Stimulated activated CD8-positive, alpha-beta memory T cell treated with anti-CD3 and anti-CD28 coated beads, Interleukin-15, amount 100 ng/mL, for 24 hours (primary cell): ENCODE results near the gene MPST.

ENCODE experiments used
- DNase-seq: peaks from one replicate; pipeline ENCODE4 v3.0.0-alpha.2; 2020; ENCODE audit warnings: low read depth

Gene MPST

DNA sequence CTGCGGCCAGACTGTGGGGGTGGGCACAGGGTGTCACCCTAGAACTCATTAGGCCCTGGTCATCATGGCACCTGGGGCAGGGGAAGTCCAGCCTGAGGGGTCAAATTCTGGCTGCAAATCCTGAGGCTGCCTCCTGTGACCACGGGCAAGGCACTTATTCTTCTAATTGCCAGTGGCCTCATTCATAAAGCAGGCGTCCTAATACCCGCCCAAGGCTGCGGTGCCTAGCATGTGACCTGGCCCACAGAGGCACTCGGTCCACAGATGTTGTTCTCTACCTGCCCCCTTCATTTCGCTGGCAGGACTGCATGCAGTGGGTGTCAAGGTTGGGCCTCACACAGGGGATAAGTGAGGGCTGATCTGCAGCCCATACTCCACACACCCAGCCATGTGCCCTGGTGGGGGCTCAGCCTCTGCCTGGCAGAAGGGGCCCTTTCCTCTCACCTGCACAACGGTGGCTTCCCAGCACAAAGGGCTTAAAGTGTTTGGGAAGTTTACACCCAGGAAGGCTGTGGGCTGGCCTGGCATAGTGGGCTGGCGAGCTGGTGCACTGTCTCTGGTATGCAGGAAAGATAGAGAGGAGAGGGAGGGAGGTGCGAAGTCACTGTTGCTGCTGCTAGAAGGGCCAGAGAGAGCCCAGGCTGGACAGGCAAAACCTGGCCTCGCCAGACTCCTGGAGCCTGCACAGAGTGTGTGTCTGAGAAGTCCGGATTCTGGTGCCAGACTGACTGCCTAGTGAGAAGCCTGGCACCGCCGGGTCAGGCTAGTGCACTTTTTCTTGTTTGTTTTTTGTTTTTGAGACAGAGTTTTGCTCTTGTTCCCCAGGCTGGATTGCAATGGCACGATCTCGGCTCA lies 3.2 kb downstream of the MPST start:
- DNase-seq = no peak

DNA sequence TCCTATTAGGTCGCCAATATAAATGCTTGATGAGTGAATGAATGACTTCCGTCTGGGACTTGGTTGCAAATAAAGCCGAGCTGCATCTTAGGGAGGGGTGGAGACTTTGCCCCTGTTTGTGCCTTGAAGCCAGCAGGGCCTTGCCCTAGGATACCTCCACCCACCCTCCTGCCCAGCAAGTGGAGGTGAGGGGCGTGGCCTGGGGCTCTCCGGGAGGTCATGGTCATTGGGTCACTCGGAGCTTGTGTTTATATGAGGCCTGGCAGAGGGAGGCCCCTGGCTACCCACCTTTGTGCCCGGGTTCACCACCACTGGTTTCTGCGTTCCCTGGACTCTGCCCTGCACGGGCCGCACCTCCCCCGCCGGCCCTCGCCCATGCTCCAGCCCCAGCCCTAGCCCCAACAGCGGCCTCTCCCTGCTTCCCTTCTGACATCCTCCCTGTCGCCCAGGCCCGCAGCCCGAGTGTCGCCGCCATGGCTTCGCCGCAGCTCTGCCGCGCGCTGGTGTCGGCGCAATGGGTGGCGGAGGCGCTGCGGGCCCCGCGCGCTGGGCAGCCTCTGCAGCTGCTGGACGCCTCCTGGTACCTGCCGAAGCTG lies 4.3 kb downstream of the MPST start:
- no peak for DNase-seq

DNA sequence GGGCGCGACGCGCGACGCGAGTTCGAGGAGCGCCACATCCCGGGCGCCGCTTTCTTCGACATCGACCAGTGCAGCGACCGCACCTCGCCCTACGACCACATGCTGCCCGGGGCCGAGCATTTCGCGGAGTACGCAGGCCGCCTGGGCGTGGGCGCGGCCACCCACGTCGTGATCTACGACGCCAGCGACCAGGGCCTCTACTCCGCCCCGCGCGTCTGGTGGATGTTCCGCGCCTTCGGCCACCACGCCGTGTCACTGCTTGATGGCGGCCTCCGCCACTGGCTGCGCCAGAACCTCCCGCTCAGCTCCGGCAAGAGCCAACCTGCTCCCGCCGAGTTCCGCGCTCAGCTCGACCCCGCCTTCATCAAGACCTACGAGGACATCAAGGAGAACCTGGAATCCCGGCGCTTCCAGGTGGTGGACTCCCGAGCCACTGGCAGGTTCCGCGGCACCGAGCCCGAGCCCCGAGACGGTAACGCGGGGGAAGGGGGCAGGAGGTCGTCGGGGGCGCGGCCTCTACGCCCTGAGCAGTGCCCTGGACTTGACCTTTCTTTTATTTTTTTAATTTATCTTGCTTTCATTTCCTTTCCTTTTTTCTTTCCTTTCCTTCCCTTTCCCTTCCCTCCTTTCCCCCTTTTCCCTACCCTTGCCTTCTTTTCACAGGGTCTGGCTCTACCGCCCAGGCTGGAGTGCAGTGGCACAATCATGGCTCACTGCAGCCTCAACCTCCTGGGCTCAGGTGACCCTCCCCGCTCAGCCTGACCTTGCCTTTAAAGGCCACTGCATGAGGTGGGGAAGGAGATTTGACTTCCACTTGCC lies 5.0 kb downstream of the MPST start:
- DNase-seq = no peak

DNA sequence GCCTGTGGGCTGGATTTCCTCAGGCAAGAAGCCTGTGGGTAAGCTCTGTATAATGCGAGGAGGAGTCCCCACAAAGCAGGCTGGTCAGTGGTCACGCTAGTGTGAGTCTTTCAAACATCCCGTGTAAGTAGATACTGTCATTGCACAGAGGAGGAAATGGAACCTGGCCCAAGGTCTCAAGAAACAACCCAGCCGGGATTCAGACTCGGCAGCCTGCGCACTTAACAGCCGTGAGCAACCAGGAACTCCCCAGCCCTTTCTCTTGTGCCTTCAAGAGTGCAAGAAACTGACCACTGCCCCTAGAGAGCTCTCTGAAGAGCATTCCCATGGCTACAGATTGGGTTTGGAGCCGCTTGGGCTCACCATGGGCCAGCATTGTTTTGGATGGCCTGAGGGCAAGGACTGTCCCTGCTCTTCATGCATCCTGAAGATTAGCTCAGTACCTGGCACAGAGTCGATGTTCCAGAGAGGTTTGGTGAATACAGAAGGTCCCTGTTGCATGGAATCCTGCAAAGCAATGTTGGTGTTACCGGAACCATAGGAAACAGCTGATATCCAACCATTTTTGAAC lies 6.0 kb downstream of the MPST start:
- no peak for DNase-seq

- no peak for DNase-seq
Measured at GRCh38 chr22:37026325-37026724, 6.8 kb downstream of the MPST start.

DNA sequence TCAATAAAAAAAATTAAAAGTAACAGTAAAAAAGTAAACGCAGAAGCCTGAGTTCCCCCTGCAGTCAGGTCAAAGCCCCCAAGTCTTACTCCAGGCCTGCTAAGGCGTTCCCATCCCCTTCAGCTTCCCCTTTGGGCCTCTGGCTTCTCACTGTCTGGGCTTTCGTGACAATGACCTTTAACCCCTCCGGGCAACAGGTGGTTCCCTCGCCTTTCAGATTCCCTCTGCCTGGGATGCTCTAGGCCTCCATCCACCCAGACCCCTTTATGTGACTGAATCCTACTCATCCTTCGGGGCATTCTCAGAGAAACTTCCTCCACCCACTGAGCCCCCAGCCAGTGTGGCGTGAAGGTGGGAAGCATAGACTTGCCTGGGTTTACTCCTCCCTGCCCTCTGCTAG lies 8.0 kb downstream of the MPST start:
- no peak for DNase-seq

- no peak for DNase-seq
Measured at GRCh38 chr22:37028692-37029674, 9.4 kb downstream of the MPST start.

- no peak for DNase-seq
Measured at GRCh38 chr22:37030560-37031281, 11.2 kb downstream of the MPST start.

GRCh38 chr22:37032134-37032534 lies 12.6 kb downstream of the MPST start:
- DNase-seq = no peak

GRCh38 chr22:37032535-37033460 lies 13.3 kb downstream of the MPST start:
- DNase-seq = no peak

DNA sequence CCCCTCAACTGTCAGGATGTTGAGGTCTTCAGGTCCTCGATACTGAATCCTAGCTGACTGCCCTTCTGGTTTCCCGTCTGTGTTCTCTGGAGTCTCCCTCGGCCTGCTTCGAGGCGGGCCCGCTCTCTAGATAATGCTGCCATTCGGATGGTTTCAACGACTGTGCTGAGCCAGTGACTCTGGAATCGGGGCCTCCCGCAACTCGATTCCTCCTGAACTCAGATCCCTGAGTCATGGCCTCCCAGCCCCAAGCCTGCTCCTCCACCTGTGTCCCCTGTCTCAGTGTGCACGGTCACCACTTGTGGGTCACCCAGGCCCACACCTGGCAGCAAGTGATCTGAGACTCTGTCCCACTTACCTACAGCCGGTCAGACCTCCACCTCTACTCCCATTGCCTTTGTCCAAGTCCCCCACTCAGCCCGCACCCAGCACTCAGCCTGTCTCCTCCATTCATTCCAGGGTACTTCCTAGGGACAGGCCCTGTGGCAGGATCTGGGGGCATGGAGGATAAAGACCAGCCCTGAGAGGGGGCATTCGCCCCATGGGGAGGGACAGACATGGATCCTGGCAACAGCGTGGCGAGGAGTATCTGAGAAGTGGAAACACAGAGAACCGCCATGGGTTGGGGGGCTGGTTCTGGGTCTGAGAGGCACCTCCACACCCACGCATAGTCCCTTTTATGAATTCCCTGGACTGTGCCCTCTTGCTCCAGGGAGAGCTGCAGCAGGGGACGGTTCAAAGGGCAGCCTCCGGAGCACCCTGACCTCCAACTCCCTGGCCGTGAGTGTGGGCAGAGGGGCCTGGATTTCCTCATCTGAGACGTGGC lies 14.3 kb downstream of the MPST start:
- DNase-seq = no peak

GRCh38 chr22:37036655-37037377 lies 17.3 kb downstream of the MPST start:
- no peak for DNase-seq

DNA sequence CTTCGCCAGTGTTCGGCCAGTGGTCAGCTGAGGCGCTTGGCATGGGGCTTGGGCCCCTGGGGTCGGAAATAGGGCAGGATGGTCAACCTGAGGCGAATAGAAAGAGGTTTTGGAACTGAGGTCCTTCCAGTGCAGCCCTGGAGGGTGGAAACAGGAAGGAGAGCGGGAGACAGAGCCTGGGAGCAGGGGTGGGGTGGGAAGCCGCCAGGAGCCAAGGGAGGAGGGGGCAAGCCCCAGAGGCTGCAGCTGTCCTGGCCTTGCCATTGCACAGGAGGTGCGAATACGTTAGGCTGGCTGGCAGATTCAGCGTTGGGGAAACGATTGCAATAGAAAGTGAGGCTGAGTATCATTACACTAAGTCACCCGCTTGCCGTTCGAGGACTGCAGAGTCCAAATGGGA lies 18.1 kb downstream of the MPST start:
- DNase-seq = no peak

DNA sequence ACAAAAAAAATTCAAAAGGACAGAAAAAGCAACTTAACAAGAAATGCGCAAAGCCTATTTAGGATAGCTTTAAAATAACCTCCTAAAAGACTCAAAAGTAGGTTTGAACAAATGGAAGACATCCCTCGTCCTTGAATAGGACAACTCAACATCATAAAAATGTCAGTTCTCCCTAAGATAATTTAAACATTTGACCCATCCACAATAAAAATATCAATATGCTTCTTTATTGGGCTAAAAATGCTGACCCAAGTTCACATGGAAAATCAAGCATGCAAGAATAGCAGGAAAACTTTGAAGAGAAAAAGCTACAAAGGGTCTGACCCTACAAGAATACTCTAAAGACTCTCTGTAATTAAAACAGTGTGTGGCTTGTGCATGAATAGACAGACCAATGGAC lies 19.9 kb downstream of the MPST start:
- no peak for DNase-seq

DNA sequence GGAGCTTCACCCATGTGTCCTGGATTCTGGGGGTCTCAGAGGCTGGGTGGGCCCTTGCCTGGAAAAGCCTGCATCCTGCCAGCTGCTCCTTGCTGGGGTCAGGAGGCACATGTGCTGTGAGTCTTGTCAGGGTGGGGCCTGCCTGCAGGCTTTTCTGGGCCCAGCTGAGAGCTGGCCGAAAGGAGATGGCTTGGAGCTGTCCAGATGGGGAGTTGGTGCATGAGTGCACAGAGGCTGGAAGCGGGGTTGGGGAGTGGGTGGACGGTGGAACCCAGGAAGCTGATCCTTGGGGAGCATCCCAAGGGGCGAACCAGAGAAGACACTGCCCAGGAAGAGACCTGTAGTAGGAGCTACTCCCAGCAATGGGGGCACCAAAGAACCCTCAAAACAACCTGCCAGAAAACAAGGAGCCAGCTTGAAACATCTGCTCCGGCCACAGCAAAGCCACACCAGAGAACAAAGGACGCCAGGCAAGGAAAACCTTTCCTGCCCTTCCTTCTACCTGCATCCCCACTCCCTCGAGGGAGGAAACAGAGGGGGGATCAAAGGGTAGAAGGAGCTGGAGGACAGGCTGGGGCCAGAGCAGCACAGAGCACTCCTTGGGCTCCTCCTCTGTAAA lies 23.8 kb downstream of the MPST start:
- no peak for DNase-seq

- no peak for DNase-seq
Measured at GRCh38 chr22:37043828-37044538, 24.4 kb downstream of the MPST start.
